Measurements from ENCODE around the gene CEP112. TPM values are rescaled to one million over a fixed set of nuclear protein-coding genes. Genes with fewer than 3 reads are reported as not detected.

Gene CEP112
- total and polyA plus RNA-seq, 2 of the 13 experiments (the other 11 are each of a cell fraction or from before 2014, with no cell fraction given): 1.2 to 3.4 TPM

GRCh38 chr17:65785109-65785508 is 406.8 kb downstream of the CEP112 start (continued):
- TF ChIP-seq SRSF4 (IDR thresholded peaks at IDR 0.05; ENCODE audit: low read depth, low read length, poor library complexity, severe bottlenecking) (no peak), ZNF138 (CRISPR knock-in tag; IDR thresholded peaks at IDR 0.05; ENCODE audit: low read depth) (no peak), ELK4 (CRISPR knock-in tag; IDR thresholded peaks at IDR 0.05; ENCODE audit: borderline replicate concordance) (no peak), FIP1L1 (IDR thresholded peaks at IDR 0.05; ENCODE audit: borderline replicate concordance, insufficient read depth, low read depth, low read length) (no peak), NRL (CRISPR knock-in tag; IDR thresholded peaks at IDR 0.05; ENCODE audit: borderline replicate concordance) (no peak), SMC3 (IDR thresholded peaks at IDR 0.05; ENCODE audit: low read length) (0 out of 2 replicates have a peak, but pooled peaks have one; percentile 3), ZNF331 (CRISPR knock-in tag; IDR thresholded peaks at IDR 0.05) (peak; percentile 34; the same call in 1 of the 2 replicates), ZNF318 (CRISPR knock-in tag; IDR thresholded peaks at IDR 0.05) (no peak), RBFOX2 (IDR thresholded peaks at IDR 0.05; ENCODE audit: low read depth, low read length) (no peak), CHCHD3 (CRISPR knock-in tag; IDR thresholded peaks at IDR 0.05) (no peak), ZUFSP (CRISPR knock-in tag; IDR thresholded peaks at IDR 0.05; ENCODE audit: borderline replicate concordance) (no peak), NPAS2 (CRISPR knock-in tag; IDR thresholded peaks at IDR 0.05; ENCODE audit: borderline replicate concordance) (no peak), SYNCRIP (IDR thresholded peaks at IDR 0.05; ENCODE audit: insufficient read depth, low read depth, low read length) (no peak), NONO (IDR thresholded peaks at IDR 0.05) (no peak), NONO (CRISPR knock-in tag; conservative IDR thresholded peaks at IDR 0.05) (no peak), MIER3 (CRISPR knock-in tag; IDR thresholded peaks at IDR 0.05; ENCODE audit: borderline replicate concordance) (peak; percentile 60; the same call in 1 of the 2 replicates), SUZ12 (IDR thresholded peaks at IDR 0.05; ENCODE audit: low read depth, low read length) (no peak)
- TF ChIP-seq, protein P1, sequence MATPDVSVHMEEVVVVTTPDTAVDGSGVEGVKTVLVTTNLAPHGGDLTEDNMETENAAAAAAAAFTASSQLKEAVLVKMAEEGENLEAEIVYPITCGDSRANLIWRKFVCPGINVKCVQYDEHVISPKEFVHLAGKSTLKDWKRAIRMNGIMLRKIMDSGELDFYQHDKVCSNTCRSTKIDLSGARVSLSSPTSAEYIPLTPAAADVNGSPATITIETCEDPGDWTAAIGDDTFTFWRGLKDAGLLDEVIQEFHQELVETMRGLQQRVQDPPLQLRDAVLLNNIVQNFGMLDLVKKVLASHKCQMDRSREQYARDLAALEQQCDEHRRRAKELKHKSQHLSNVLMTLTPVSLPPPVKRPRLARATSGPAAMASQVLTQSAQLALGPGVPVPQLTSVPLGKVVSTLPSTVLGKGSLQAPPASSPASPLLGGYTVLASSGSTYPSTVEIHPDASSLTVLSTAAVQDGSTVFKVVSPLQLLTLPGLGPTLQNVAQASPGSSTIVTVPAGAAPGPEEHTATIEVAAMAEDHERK (CRISPR knock-in tag; IDR thresholded peaks at IDR 0.05; ENCODE audit: low read depth): no peak

All from HepG2 (cell line).